Neural cell (in vitro differentiated cells): ENCODE measurements around the gene MRPL19. TPM values are rescaled to one million over a fixed set of nuclear protein-coding genes. Genes with fewer than 3 reads are reported as not detected.
A peak's percentile ranks its signal among the peaks of the same experiment; 100 is the strongest.
"Not testable (repeated sequence)": the region's sequence is repeated elsewhere in the genome, so short reads cannot be mapped to it uniquely, and the experiment has no call there.

Source experiments
- H2AFZ ChIP-seq: fragments of 200-600, 300-800 bp; sonication (generic), shearing (Covaris generic); 2 replicates; pipeline ENCODE4 v1.6.0; 2014; ENCODE audit warnings: low read depth, mild to moderate bottlenecking, antibody characterized with exemption, low read length, moderate library complexity
- H3F3A ChIP-seq: fragments of 200-600 bp; shearing (Covaris generic); 2 replicates; pipeline ENCODE4 v1.6.1; 2016; ENCODE audit warnings: mild to moderate bottlenecking, moderate library complexity, mixed read lengths, antibody characterized with exemption, low read length; ENCODE audit not compliant: insufficient read depth, poor library complexity, severe bottlenecking
- H3K27ac ChIP-seq: fragments of 200-600, 300-800 bp; sonication (generic), shearing (Covaris generic); 2 replicates; pipeline ENCODE4 v1.5.1; 2014; ENCODE audit warnings: mild to moderate bottlenecking, low read length, moderate library complexity
- H3K27me3 ChIP-seq: fragments of 300-800, 200-600 bp; sonication (generic), shearing (Covaris generic); 2 replicates; pipeline ENCODE4 v1.6.0; 2014; ENCODE audit warnings: mild to moderate bottlenecking, low read depth, low read length, moderate library complexity; ENCODE audit not compliant: insufficient read depth
- H3K36me3 ChIP-seq: fragments of 300-800, 200-600 bp; sonication (generic), shearing (Covaris generic); 2 replicates; pipeline ENCODE4 v1.5.1; 2014; ENCODE audit warnings: mild to moderate bottlenecking, antibody characterized with exemption, low read length, moderate library complexity; ENCODE audit not compliant: insufficient read depth
- H3K4me2 ChIP-seq: fragments of 300-800, 200-600 bp; sonication (generic), shearing (Covaris generic); 2 replicates; pipeline ENCODE4 v1.6.0; 2014; ENCODE audit warnings: mild to moderate bottlenecking, low read length
- H3K4me3 ChIP-seq: fragments of 300-800, 200-600 bp; sonication (generic), shearing (Covaris generic); 2 replicates; pipeline ENCODE4 v1.5.1; 2014; ENCODE audit warnings: mild to moderate bottlenecking, low read length, moderate library complexity
- H3K79me2 ChIP-seq: fragments of 200-600 bp; shearing (Covaris generic); replicated peaks from 2 replicates; pipeline ENCODE4 v1.6.0; 2014; ENCODE audit warnings: mild to moderate bottlenecking, low read length, moderate library complexity; ENCODE audit not compliant: insufficient read depth
- H3K9ac ChIP-seq: fragments of 300-800, 200-600 bp; sonication (generic), shearing (Covaris generic); 2 replicates; pipeline ENCODE4 v1.6.1; 2016; ENCODE audit warnings: mild to moderate bottlenecking, low read length, mixed read lengths
- H3K9me2 ChIP-seq: fragments of 200-600 bp; shearing (Covaris generic); 2 replicates; pipeline ENCODE4 v1.6.1; 2016; ENCODE audit warnings: mild to moderate bottlenecking, low read length, mixed read lengths; ENCODE audit not compliant: insufficient read depth
- H3K9me3 ChIP-seq: fragments of 200-600, 300-800 bp; sonication (generic), shearing (Covaris generic); 2 replicates; pipeline ENCODE4 v1.6.1; 2016; ENCODE audit warnings: mild to moderate bottlenecking, mixed run types, low read length, moderate library complexity, mixed read lengths
- H4K20me1 ChIP-seq: fragments of 200-600 bp; shearing (Covaris generic); 2 replicates; pipeline ENCODE4 v1.6.1; 2016; ENCODE audit warnings: mild to moderate bottlenecking, mixed run types; ENCODE audit not compliant: insufficient read depth
- CTCF ChIP-seq: fragments of 450-650 bp; IDR thresholded peaks from 2 replicates; pipeline ENCODE4 v1.5.1; 2014; ENCODE audit warnings: antibody characterized with exemption, mild to moderate bottlenecking, moderate library complexity; ENCODE audit not compliant: poor library complexity, severe bottlenecking
- EP300 ChIP-seq: fragments of 450-650 bp; conservative IDR thresholded peaks from 2 replicates; pipeline ENCODE4 v1.6.1; 2014; ENCODE audit warnings: antibody characterized with exemption, mild to moderate bottlenecking, moderate library complexity; ENCODE audit not compliant: poor library complexity, severe bottlenecking
- POLR2AphosphoS5 ChIP-seq: IDR thresholded peaks from 2 replicates; pipeline ENCODE4 v1.6.1; 2012
- RAD21 ChIP-seq: fragments of 450-650 bp; conservative IDR thresholded peaks from 2 replicates; pipeline ENCODE4 v1.6.1; 2014; ENCODE audit warnings: antibody characterized with exemption, mild to moderate bottlenecking, moderate library complexity
- SMC3 ChIP-seq: fragments of 450-650 bp; conservative IDR thresholded peaks from 2 replicates; pipeline ENCODE4 v1.6.1; 2014; ENCODE audit warnings: antibody characterized with exemption, mild to moderate bottlenecking, moderate library complexity; ENCODE audit not compliant: poor library complexity
- TAF1 ChIP-seq: IDR thresholded peaks from 2 replicates; pipeline ENCODE4 v1.6.1; 2012; ENCODE audit warnings: low read depth
- polyA plus RNA-seq: library from polyadenylated mRNA; depleted of rRNA; stranded (reverse); fragments of >200 nt; gene quantifications from 2 replicates; pipeline ENCODE4 v1.2.3, GENCODE V29; 2014
- TF ChIP-seq, protein P1 (sequence below): IDR thresholded peaks from 2 replicates; pipeline ENCODE4 v1.6.1; 2012; ENCODE audit warnings: borderline replicate concordance

MRPL19 gene
- polyA plus RNA-seq, 1 donor from 2014 or later = 28.1 TPM

GRCh38 chr2:75710577-75711253 lies 64.1 kb downstream of the MRPL19 start, which contains the start of gene GCFC2:
Gene GCFC2 (minus strand): TSS chr2:75710915. CDS start chr2:75710855, 60 bp downstream.
- H3K4me2 ChIP-seq = no peak within 1 kb of the TSS
- no peaks in the 10 kb centered on the region for H4K20me1 ChIP-seq
- H2AFZ ChIP-seq = peak within 1 kb of the TSS; percentile 43
- no peaks in the 10 kb centered on the region for H3K36me3 ChIP-seq
- no peaks in the 10 kb centered on the region for H3F3A ChIP-seq
- TF ChIP-seq SMC3 (no peak), TAF1 (no peak), RAD21 (no peak), CTCF (no peak)
- TF ChIP-seq, protein P1, sequence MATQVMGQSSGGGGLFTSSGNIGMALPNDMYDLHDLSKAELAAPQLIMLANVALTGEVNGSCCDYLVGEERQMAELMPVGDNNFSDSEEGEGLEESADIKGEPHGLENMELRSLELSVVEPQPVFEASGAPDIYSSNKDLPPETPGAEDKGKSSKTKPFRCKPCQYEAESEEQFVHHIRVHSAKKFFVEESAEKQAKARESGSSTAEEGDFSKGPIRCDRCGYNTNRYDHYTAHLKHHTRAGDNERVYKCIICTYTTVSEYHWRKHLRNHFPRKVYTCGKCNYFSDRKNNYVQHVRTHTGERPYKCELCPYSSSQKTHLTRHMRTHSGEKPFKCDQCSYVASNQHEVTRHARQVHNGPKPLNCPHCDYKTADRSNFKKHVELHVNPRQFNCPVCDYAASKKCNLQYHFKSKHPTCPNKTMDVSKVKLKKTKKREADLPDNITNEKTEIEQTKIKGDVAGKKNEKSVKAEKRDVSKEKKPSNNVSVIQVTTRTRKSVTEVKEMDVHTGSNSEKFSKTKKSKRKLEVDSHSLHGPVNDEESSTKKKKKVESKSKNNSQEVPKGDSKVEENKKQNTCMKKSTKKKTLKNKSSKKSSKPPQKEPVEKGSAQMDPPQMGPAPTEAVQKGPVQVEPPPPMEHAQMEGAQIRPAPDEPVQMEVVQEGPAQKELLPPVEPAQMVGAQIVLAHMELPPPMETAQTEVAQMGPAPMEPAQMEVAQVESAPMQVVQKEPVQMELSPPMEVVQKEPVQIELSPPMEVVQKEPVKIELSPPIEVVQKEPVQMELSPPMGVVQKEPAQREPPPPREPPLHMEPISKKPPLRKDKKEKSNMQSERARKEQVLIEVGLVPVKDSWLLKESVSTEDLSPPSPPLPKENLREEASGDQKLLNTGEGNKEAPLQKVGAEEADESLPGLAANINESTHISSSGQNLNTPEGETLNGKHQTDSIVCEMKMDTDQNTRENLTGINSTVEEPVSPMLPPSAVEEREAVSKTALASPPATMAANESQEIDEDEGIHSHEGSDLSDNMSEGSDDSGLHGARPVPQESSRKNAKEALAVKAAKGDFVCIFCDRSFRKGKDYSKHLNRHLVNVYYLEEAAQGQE = no peak
- no peaks in the 10 kb centered on the region for H3K9me2 ChIP-seq
- no peaks in the 10 kb centered on the region for H3K79me2 ChIP-seq
- no peaks in the 10 kb centered on the region for H3K27me3 ChIP-seq
- no peak within 1 kb of the TSS for H3K27ac ChIP-seq
- no peaks in the 10 kb centered on the region for H3K9me3 ChIP-seq
- peak within 1 kb of the TSS; percentile 26 for H3K9ac ChIP-seq
- H3K4me3 ChIP-seq = peak within 1 kb of the TSS; percentile 64

DNA sequence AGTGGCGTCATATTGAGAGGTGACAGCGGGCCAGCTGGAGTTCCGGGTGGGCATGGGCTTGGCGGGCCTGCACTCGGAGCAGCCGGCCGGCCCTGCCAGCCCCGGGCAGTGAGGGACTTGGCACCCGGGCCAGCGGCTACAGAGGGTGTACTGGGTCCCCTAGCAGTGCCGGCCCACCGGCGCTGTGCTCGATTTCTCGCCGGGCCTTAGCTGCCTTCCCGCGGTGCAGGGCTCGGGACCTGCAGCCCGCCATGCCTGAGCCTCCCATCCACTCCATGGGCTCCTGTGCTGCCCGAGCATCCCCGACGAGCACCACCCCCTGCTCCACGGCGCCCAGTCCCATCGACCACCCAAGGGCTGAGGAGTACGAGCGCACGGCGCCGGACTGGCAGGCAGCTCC lies 65.0 kb downstream of the MRPL19 start:
- not testable (repeated sequence) for H3K79me2 ChIP-seq, H3K4me2 ChIP-seq, H3K9me3 ChIP-seq, H3K9me2 ChIP-seq, H3F3A ChIP-seq, H3K9ac ChIP-seq, H4K20me1 ChIP-seq, H3K36me3 ChIP-seq, H2AFZ ChIP-seq, H3K27ac ChIP-seq, H3K4me3 ChIP-seq, H3K27me3 ChIP-seq

DNA sequence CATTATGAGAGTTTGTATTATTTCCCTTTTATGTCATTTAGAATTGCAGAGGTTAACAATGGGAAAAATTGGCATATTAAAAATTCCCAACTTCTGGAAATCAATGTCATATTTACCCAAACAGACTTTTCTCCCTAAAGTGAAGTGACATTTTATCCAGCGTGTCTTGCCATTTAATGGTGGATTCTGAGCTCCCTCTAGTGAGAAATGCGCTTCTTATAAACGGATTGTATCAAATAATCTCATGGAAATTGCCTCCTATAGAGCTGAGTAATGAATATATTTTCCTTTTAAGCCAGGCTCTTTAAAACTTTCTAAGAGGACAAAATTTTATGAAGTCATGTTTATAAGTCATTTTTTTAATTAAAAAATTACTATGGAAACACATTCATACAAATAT lies 69.8 kb downstream of the MRPL19 start:
- H3K9me3 ChIP-seq = no peaks in the 10 kb centered on the region
- H3K79me2 ChIP-seq = no peaks in the 10 kb centered on the region
- TF ChIP-seq CTCF (peak; percentile 52), RAD21 (peak; percentile 60), TAF1 (no peak), EP300 (no peak), SMC3 (peak; percentile 53), POLR2AphosphoS5 (no peak)
- no peak overlapping the region for H2AFZ ChIP-seq
- no peaks in the 10 kb centered on the region for H3F3A ChIP-seq
- no peak overlapping the region for H3K4me3 ChIP-seq
- no peaks in the 10 kb centered on the region for H3K36me3 ChIP-seq
- no peak overlapping the region for H3K9ac ChIP-seq
- H3K27ac ChIP-seq = no peak overlapping the region
- H3K27me3 ChIP-seq = no peaks in the 10 kb centered on the region
- H3K9me2 ChIP-seq = no peaks in the 10 kb centered on the region
- H3K4me2 ChIP-seq = no peak overlapping the region
- H4K20me1 ChIP-seq = no peaks in the 10 kb centered on the region
